ENCODE results near the gene MYL12A. TPM values are rescaled to one million over a fixed set of nuclear protein-coding genes. Genes with fewer than 3 reads are reported as not detected.

The MYL12A gene
- total RNA-seq, 2 experiments from 2014 or later: 351 to 355 TPM

DNA sequence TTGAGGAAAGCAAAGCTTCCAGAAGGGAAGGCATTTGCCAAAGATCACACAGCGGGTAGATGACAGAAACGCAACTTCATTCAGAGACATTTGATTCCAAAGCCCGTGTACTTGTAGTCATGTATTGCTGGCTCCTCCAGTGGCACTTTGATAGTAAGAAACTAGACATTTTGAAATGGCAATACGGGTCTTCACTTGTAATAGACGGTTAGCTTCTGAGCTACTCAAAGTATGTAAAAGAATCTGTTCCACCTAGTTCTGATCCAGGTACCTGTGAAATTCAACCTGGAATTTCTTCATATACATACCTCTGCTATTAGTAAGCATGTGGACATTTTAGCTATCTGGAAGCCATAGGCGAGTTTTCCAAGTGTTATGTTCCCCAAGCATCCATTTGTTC lies 26.1 kb upstream of the MYL12A start:
- CTCF ChIA-PET: no interaction called here
- POLR2A ChIA-PET: interaction anchor here (0.5 kb wide), 1 partner anchor 239 kb away, joined by 3 read pairs; no protein-coding TSS in a partner anchor

GRCh38 chr18:3223356-3223755 lies 24.2 kb upstream of the MYL12A start:
- ChIA-PET CTCF (no interaction called here), POLR2A (no interaction called here)

- POLR2A ChIA-PET: no interaction called here
- CTCF ChIA-PET: no interaction called here
These were observed 23.4 kb upstream of the MYL12A start for GRCh38 chr18:3224223-3224622.

DNA sequence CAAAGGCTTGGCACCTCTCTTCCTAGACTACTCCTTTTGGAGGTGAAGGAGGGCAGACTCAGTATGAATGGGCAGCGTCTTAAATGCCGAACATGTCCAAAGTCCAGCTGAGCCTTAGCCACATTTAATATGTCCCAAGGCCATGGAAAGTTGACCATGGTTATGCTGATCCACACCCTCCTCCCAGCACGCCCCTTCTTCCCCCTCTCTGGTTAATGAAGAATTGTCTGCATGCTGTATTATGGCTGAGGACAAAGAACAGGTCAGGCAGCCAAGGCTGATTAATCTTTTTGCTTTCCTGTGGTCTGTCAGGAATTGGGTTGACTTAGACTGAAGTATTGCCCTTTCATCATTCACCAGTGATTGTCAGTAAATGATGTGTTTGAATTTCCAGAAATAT lies 22.0 kb upstream of the MYL12A start:
- ChIA-PET POLR2A (interaction anchor here (0.6 kb wide), 1 partner anchor 65 kb away, joined by 3 read pairs; no protein-coding TSS in a partner anchor), CTCF (no interaction called here)

DNA sequence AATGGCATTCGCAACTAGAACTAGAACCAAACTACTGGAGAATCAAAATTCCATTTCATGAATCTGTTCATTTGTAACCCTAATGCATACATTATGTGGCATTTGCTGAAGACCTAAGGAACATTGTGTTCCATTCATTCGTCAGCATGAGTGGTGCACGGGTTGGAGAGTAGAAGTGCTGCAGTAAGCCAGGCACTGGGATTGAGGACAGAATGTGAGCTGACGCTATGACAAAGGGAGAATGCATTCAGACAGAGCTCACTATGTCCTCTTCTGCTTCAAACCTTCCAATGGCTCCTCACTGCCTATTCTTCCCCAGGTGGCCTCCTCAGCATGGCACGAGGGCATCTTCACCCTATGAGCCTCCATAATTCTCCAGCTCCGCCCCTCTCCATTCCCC lies 21.6 kb upstream of the MYL12A start:
- ChIA-PET POLR2A (no interaction called here), CTCF (no interaction called here)

- CTCF ChIA-PET: interaction anchor here (1.6 kb wide), 1 partner anchor 15 kb away, joined by 3 read pairs; no protein-coding TSS in a partner anchor
- POLR2A ChIA-PET: no interaction called here
These were observed 16.9 kb upstream of the MYL12A start for GRCh38 chr18:3230401-3231334.

DNA sequence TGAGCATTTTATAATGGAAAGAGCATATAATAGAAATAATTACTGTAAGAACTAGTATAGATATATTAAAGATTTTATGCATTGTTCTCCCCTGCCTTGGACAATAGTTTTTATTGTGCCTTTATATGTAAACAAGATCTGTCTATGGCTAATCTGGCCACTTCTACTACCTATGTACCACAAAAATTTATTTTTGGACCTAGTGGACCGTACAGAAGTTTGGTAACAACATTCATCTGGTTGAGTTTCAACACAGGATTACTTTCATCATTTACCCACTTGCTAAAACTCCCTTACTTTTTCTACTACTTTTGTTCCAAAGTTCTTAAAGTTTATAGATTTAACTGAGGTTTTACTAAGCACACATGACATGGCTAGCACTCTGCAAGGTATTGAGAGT lies 14.6 kb upstream of the MYL12A start:
- ChIA-PET CTCF (no interaction called here), POLR2A (no interaction called here)

- ChIA-PET CTCF (interaction anchor here (0.8 to 1.5 kb wide), 2 partner anchors 12 to 239 kb away, joined by 3 to 4 read pairs; no protein-coding TSS in a partner anchor), POLR2A (no interaction called here)
These were observed 14.0 kb upstream of the MYL12A start for GRCh38 chr18:3233433-3234168.

DNA sequence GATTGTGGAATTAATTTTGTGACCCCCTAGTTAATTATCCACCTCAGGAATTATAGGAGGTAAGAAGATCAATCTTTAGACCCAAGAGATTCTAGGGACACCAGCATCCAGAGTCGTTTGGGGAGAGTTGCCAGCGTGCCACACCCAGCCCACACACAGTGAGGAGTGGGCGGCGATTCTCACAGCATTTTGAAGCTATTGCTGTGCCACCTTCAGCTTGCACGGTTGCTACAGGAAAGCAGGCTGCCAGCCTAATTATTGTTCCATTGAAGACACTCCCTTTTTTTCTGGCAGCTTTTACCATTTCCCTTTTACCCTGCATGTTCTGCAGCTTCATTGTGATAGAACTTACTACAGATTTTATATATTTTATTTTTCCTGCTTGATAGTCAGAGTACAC lies 13.1 kb upstream of the MYL12A start:
- CTCF ChIA-PET: interaction anchor here (0.8 to 1.5 kb wide), 3 partner anchors 11 to 240 kb away, joined by 3 to 4 read pairs (median 4); no protein-coding TSS in a partner anchor
- POLR2A ChIA-PET: no interaction called here

GRCh38 chr18:3235846-3236245 lies 11.8 kb upstream of the MYL12A start:
- POLR2A ChIA-PET: no interaction called here
- CTCF ChIA-PET: no interaction called here

- ChIA-PET POLR2A (no interaction called here), CTCF (no interaction called here)
These were observed 11.1 kb upstream of the MYL12A start for GRCh38 chr18:3236470-3236869.

DNA sequence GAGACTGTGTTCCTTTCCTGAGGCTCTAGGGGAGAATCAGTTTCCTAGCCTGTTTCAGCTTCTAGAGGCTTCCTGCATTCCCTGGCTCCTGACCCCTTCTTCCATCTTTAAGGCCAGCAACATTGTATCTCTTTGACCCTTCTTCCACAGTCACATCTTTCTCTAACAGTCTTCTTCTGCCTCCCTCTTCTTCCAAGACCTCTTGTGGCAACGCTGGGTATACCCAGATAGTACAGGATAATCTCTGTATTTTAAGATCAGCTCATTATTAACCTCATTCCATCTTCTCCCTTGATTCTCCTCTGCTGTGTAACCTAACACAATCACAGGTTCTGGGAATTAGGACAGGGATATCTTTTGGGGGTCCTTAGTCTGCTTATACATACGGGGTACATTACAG lies 8.9 kb upstream of the MYL12A start:
- ChIA-PET CTCF (no interaction called here), POLR2A (no interaction called here)

DNA sequence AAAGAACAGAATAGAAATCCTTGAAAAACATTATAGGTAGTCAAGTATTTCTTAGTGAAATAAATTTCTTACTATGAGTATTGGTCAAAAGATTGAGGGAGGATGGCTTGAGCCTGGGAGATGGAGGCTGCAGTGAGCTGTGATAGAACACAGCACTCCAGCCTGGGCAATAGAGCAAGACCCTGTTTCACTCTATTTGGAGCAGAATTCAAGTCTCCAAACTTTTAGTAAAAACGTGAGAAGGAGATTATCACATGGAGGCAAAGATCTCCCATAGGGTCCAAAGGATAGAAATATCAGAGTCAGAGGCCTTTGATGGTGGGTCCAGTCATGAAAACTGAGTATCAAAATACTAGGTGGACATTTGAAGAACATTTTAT lies 2.4 kb upstream of the MYL12A start:
- ChIA-PET CTCF (interaction anchor here (0.9 to 2.4 kb wide), 13 partner anchors 11 to 468 kb away, joined by 3 to 17 read pairs (median 5); no protein-coding TSS in a partner anchor), POLR2A (no interaction called here)

GRCh38 chr18:3245853-3246634 lies 1.6 kb upstream of the MYL12A start:
- CTCF ChIA-PET: interaction anchor here (0.6 to 2.4 kb wide), 32 partner anchors 12 to 469 kb away, joined by 3 to 17 read pairs (median 4); partner anchors contain the start of gene MYL12B

GRCh38 chr18:3246635-3247239 lies 864 bp upstream of the MYL12A start:
- ChIA-PET CTCF (interaction anchor here (0.6 to 2.4 kb wide), 27 partner anchors 13 to 469 kb away, joined by 3 to 17 read pairs (median 4); partner anchors contain the start of gene MYL12B), POLR2A (interaction anchor here (1.0 to 1.6 kb wide), 3 partner anchors 251 to 289 kb away, joined by 4 read pairs; no protein-coding TSS in a partner anchor)

More at GRCh38 chr18:3245853-3246634, 1.6 kb upstream of the MYL12A start:
- POLR2A ChIA-PET: interaction anchor here (0.5 to 1.1 kb wide), 3 partner anchors 132 to 406 kb away, joined by 3 to 4 read pairs (median 3); no protein-coding TSS in a partner anchor

GRCh38 chr18:3248062-3248657 lies 559 bp downstream of the MYL12A start:
- CTCF ChIA-PET: interaction anchor here (1.1 to 1.7 kb wide), 2 partner anchors 96 to 203 kb away, joined by 3 to 4 read pairs; no protein-coding TSS in a partner anchor
- POLR2A ChIA-PET: interaction anchor here (0.8 to 1.6 kb wide), 9 partner anchors 13 to 592 kb away, joined by 3 to 5 read pairs (median 3); no protein-coding TSS in a partner anchor

GRCh38 chr18:3248658-3249359 lies 1.2 kb downstream of the MYL12A start:
- ChIA-PET CTCF (interaction anchor here (1.1 to 1.7 kb wide), 3 partner anchors 12 to 202 kb away, joined by 3 to 4 read pairs (median 3); no protein-coding TSS in a partner anchor), POLR2A (interaction anchor here (0.8 to 2.4 kb wide), 7 partner anchors 12 to 593 kb away, joined by 3 to 14 read pairs (median 3); partner anchors contain the start of gene MYL12B)
